ENCODE results near the gene CHD2. TPM values are rescaled to one million over a fixed set of nuclear protein-coding genes. Genes with fewer than 3 reads are reported as not detected.
A peak's percentile ranks its signal among the peaks of the same experiment; 100 is the strongest.
"Not testable (repeated sequence)": the region's sequence is repeated elsewhere in the genome, so short reads cannot be mapped to it uniquely, and the experiment has no call there.

CHD2 gene
- polyA plus RNA-seq (2014; cell fraction: cytosol; rRNA removed) = 31.4 and 38.8 TPM in 2 replicates
- 60.9 and 82.1 TPM in 2 replicates for polyA plus RNA-seq (2014; cell fraction: nucleus; rRNA removed)

GRCh38 chr15:92899948-92900730 lies at the start of gene CHD2:
Gene CHD2 (plus strand): TSS chr15:92900324. CDS start chr15:92901238, 914 bp downstream.
- peak; percentile 97 for DNase-seq (ENCODE audit: low spot score)

- DNase-seq (ENCODE audit: low spot score) = no peak
Observed at GRCh38 chr15:92853222-92853621, 46.9 kb upstream of the CHD2 start.

- no peak for DNase-seq (ENCODE audit: low spot score)
Observed at GRCh38 chr15:92861742-92862141, 38.4 kb upstream of the CHD2 start.

GRCh38 chr15:92864127-92864814 lies 35.9 kb upstream of the CHD2 start:
- no peak for DNase-seq (ENCODE audit: low spot score)

GRCh38 chr15:92869263-92869940 lies 30.7 kb upstream of the CHD2 start:
- no peak for DNase-seq (ENCODE audit: low spot score)

- DNase-seq (ENCODE audit: low spot score) = no peak
Observed at GRCh38 chr15:92870010-92870591, 30.0 kb upstream of the CHD2 start.

- DNase-seq (ENCODE audit: low spot score) = not testable (repeated sequence)
Observed at GRCh38 chr15:92872967-92873366, 27.2 kb upstream of the CHD2 start.

GRCh38 chr15:92877000-92877399 lies 23.1 kb upstream of the CHD2 start:
- DNase-seq (ENCODE audit: low spot score) = no peak

GRCh38 chr15:92877416-92877815 lies 22.7 kb upstream of the CHD2 start:
- no peak for DNase-seq (ENCODE audit: low spot score)

GRCh38 chr15:92878593-92879053 lies 21.5 kb upstream of the CHD2 start:
- DNase-seq (ENCODE audit: low spot score) = no peak

- DNase-seq (ENCODE audit: low spot score) = no peak
Observed at GRCh38 chr15:92879949-92880725, 20.0 kb upstream of the CHD2 start.

GRCh38 chr15:92880796-92881195 lies 19.3 kb upstream of the CHD2 start:
- DNase-seq (ENCODE audit: low spot score) = no peak

GRCh38 chr15:92881211-92881754 lies 18.8 kb upstream of the CHD2 start:
- peak; percentile 17 for DNase-seq (ENCODE audit: low spot score)

GRCh38 chr15:92881802-92882696 lies 18.1 kb upstream of the CHD2 start:
- peak; percentile 100 for DNase-seq (ENCODE audit: low spot score)

- no peak for DNase-seq (ENCODE audit: low spot score)
Observed at GRCh38 chr15:92882697-92883162, 17.4 kb upstream of the CHD2 start.

GRCh38 chr15:92883163-92883875 lies 16.8 kb upstream of the CHD2 start:
- peak; percentile 30 for DNase-seq (ENCODE audit: low spot score)

GRCh38 chr15:92883876-92884435 lies 16.2 kb upstream of the CHD2 start:
- no peak for DNase-seq (ENCODE audit: low spot score)

- peak; percentile 19 for DNase-seq (ENCODE audit: low spot score)
Observed at GRCh38 chr15:92884436-92885223, 15.5 kb upstream of the CHD2 start.

All from SK-N-DZ (cell line).